GM23338 (cell line): ENCODE results near the gene KLHL36. TPM values are rescaled to one million over a fixed set of nuclear protein-coding genes. Genes with fewer than 3 reads are reported as not detected.

Source experiments
- ATAC-seq: fragments of 200-7000 bp; cut with Tn5 transposase; 3 replicates; pipeline ENCODE4 v1.9.1; 2020
- DNase-seq: peaks from one replicate; pipeline ENCODE4 v3.0.0-alpha.2; 2015; ENCODE audit warnings: low spot score
- H2AFZ ChIP-seq: fragments of 200-600 bp; sonication (generic); 2 replicates; pipeline ENCODE4 v1.8.0; 2016; ENCODE audit warnings: antibody characterized with exemption, mild to moderate bottlenecking, moderate library complexity
- H3F3A ChIP-seq: fragments of 200-600 bp; sonication (generic); replicated peaks from 2 replicates; pipeline ENCODE4 v1.8.0; 2017; ENCODE audit warnings: antibody characterized with exemption, mixed run types, low read depth
- H3K27ac ChIP-seq: fragments of 200-600 bp; sonication (generic); 2 replicates; pipeline ENCODE4 v1.6.1; 2016; ENCODE audit warnings: low read depth
- H3K27me3 ChIP-seq: fragments of 200-600 bp; sonication (generic); 2 replicates; pipeline ENCODE4 v1.8.0; 2016; ENCODE audit warnings: mild to moderate bottlenecking, mixed run types, moderate library complexity; ENCODE audit not compliant: insufficient read depth
- H3K36me3 ChIP-seq: fragments of 200-600 bp; sonication (generic); 2 replicates; pipeline ENCODE4 v1.8.0; 2016; ENCODE audit warnings: mild to moderate bottlenecking; ENCODE audit not compliant: insufficient read depth
- H3K4me1 ChIP-seq: fragments of 200-600 bp; sonication (generic); 2 replicates; pipeline ENCODE4 v1.8.0; 2016; ENCODE audit warnings: mild to moderate bottlenecking, moderate library complexity; ENCODE audit not compliant: insufficient read depth
- H3K4me2 ChIP-seq: fragments of 200-600 bp; sonication (generic); 2 replicates; pipeline ENCODE4 v1.7.1; 2017; ENCODE audit warnings: mixed run types
- H3K4me3 ChIP-seq: fragments of 200-600 bp; sonication (generic); 2 replicates; pipeline ENCODE4 v1.6.1; 2016; ENCODE audit warnings: mixed run types
- H3K79me2 ChIP-seq: fragments of 200-600 bp; sonication (generic); replicated peaks from 2 replicates; pipeline ENCODE4 v1.8.0; 2017; ENCODE audit warnings: mild to moderate bottlenecking; ENCODE audit not compliant: insufficient read depth
- H3K9me2 ChIP-seq: fragments of 200-600 bp; sonication (generic); 2 replicates; pipeline ENCODE4 v1.8.0; 2017; ENCODE audit not compliant: insufficient read depth
- H4K20me1 ChIP-seq: fragments of 200-600 bp; sonication (generic); replicated peaks from 2 replicates; pipeline ENCODE4 v1.8.0; 2017; ENCODE audit warnings: mild to moderate bottlenecking; ENCODE audit not compliant: insufficient read depth
- H3K27ac Mint-ChIP-seq: 2 replicates; pipeline ENCODE4 v1.8.0; 2020; ENCODE audit warnings: inconsistent platforms, mild to moderate bottlenecking, moderate library complexity, mixed read lengths
- H3K27me3 Mint-ChIP-seq: 3 replicates; pipeline ENCODE4 v1.8.0; 2022; ENCODE audit warnings: low read depth, mild to moderate bottlenecking, moderate library complexity, mixed read lengths, inconsistent platforms; ENCODE audit not compliant: insufficient read depth, poor library complexity
- H3K36me3 Mint-ChIP-seq: 3 replicates; pipeline ENCODE4 v1.8.0; 2021; ENCODE audit warnings: low read depth, mild to moderate bottlenecking, inconsistent platforms, moderate library complexity, mixed read lengths
- H3K4me1 Mint-ChIP-seq: 3 replicates; pipeline ENCODE4 v1.8.0; 2020; ENCODE audit warnings: mild to moderate bottlenecking, inconsistent platforms, mixed read lengths
- H3K4me3 Mint-ChIP-seq: 3 replicates; pipeline ENCODE4 v1.8.0; 2021; ENCODE audit warnings: moderate library complexity, mild to moderate bottlenecking, inconsistent platforms, mixed read lengths
- H3K9me3 Mint-ChIP-seq: 3 replicates; pipeline ENCODE4 v1.8.0; 2020; ENCODE audit warnings: moderate library complexity, mild to moderate bottlenecking, inconsistent platforms, mixed read lengths
- CREB1 ChIP-seq: fragments of 250-450 bp; sonication (Bioruptor Pico); IDR thresholded peaks from 2 replicates; pipeline ENCODE4 v1.5.0; 2020; ENCODE audit warnings: low read depth, mild to moderate bottlenecking, moderate library complexity
- EZH2phosphoT487 ChIP-seq: fragments of 200-600 bp; sonication (generic); IDR thresholded peaks from one replicate; pipeline ENCODE4 v1.8.1; 2018; ENCODE audit warnings: antibody characterized with exemption; ENCODE audit not compliant: unreplicated experiment
- JUNB ChIP-seq: IDR thresholded peaks from one replicate; pipeline ENCODE4 v1.6.1; 2016; ENCODE audit warnings: antibody characterized with exemption; ENCODE audit not compliant: unreplicated experiment
- NANOG ChIP-seq: IDR thresholded peaks from 2 replicates; pipeline ENCODE4 v1.6.1; 2016; ENCODE audit warnings: antibody characterized with exemption, borderline replicate concordance
- POLR2AphosphoS5 ChIP-seq: IDR thresholded peaks from 2 replicates; pipeline ENCODE4 v1.6.1; 2016; ENCODE audit warnings: antibody characterized with exemption, low read depth
- STAT1 ChIP-seq: IDR thresholded peaks from one replicate; pipeline ENCODE4 v1.6.1; 2016; ENCODE audit warnings: antibody characterized with exemption; ENCODE audit not compliant: unreplicated experiment
- ZNF114 ChIP-seq: fragments of 250-450 bp; sonication (Bioruptor Pico); IDR thresholded peaks from 2 replicates; pipeline ENCODE4 v1.5.0; 2020; ENCODE audit warnings: mild to moderate bottlenecking, moderate library complexity
- ZNF331 ChIP-seq: fragments of 250-450 bp; sonication (Bioruptor Pico); IDR thresholded peaks from 2 replicates; pipeline ENCODE4 v1.5.0; 2020; ENCODE audit warnings: low read depth, mild to moderate bottlenecking, moderate library complexity
- ZNF462 ChIP-seq: fragments of 250-450 bp; sonication (Bioruptor Pico); IDR thresholded peaks from 2 replicates; pipeline ENCODE4 v1.5.0; 2020; ENCODE audit warnings: mild to moderate bottlenecking, moderate library complexity
- polyA plus RNA-seq: library from polyadenylated mRNA; unstranded; fragments of >200 nt; fragmentation: Nextera tagmentation; extraction: Ambion mirVana; gene quantifications from 2 replicates; pipeline ENCODE4 v1.2.1, GENCODE V29; 2016
- total RNA-seq: library from RNA; depleted of rRNA; stranded (reverse); fragments of >200 nt; shearing (Covaris generic); gene quantifications from 2 replicates; pipeline ENCODE4 v1.2.3, GENCODE V29; 2014
- TF ChIP-seq, protein P1 (sequence below): IDR thresholded peaks from one replicate; pipeline ENCODE4 v1.6.1; 2018; ENCODE audit warnings: antibody characterized with exemption; ENCODE audit not compliant: unreplicated experiment

The KLHL36 gene
- total and polyA plus RNA-seq, 2 experiments from 2014 or later = 13.4 to 70.4 TPM

DNA sequence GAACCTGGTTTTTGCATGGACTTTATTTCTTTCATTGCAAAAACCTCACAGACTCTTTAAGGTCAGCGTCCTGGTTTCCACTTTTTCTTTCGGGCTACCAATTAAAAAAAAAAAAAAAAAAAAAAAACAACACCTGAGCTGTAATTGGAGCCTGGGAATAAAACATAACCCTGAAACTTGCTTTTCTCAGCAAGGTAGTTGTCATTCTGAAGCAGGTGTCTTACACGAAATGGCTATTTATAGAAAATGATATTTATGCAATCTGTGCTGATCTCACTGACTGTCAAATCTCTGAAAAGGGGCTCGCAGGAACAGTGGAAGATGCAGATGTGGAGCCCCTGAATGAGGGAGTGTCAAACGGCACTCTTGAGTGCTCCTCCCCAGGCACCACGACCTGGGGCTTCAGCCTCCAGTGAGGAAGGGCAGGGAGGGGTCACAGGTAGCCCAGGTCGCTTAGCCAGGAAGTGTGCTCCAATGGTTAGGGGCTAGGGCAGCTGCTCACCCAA, 20.0 kb upstream of the KLHL36 start (continued):
- TF ChIP-seq ZNF462 = no peak
- TF ChIP-seq EZH2phosphoT487 = no peak
- no peak for TF ChIP-seq CREB1 (CRISPR knock-in tag)
- no peak for TF ChIP-seq JUNB
- no peak for TF ChIP-seq ZNF331

GRCh38 chr16:84629580-84629979, 18.7 kb upstream of the KLHL36 start:
- H3K36me3 ChIP-seq = no peaks in the 10 kb centered on the region
- Mint-ChIP-seq H3K4me1 (peaks cover 14% of the 10 kb centered on the region), H3K4me3 (no peak overlapping the region), H3K27me3 (no peaks in the 10 kb centered on the region), H3K36me3 (no peaks in the 10 kb centered on the region), H3K27ac (no peak overlapping the region), H3K9me3 (no peaks in the 10 kb centered on the region)
- peak; percentile 34 for DNase-seq
- H3K9me2 ChIP-seq = no peaks in the 10 kb centered on the region
- H3K27ac ChIP-seq = no peak overlapping the region
- no peak overlapping the region for H3K4me2 ChIP-seq
- H3K4me3 ChIP-seq = no peak overlapping the region
- H4K20me1 ChIP-seq = no peaks in the 10 kb centered on the region
- H3F3A ChIP-seq = no peaks in the 10 kb centered on the region
- TF ChIP-seq NANOG (no peak), CREB1 (CRISPR knock-in tag) (no peak), ZNF114 (CRISPR knock-in tag) (no peak), POLR2AphosphoS5 (no peak), STAT1 (no peak), JUNB (no peak), ZNF331 (no peak)
- TF ChIP-seq, protein P1, sequence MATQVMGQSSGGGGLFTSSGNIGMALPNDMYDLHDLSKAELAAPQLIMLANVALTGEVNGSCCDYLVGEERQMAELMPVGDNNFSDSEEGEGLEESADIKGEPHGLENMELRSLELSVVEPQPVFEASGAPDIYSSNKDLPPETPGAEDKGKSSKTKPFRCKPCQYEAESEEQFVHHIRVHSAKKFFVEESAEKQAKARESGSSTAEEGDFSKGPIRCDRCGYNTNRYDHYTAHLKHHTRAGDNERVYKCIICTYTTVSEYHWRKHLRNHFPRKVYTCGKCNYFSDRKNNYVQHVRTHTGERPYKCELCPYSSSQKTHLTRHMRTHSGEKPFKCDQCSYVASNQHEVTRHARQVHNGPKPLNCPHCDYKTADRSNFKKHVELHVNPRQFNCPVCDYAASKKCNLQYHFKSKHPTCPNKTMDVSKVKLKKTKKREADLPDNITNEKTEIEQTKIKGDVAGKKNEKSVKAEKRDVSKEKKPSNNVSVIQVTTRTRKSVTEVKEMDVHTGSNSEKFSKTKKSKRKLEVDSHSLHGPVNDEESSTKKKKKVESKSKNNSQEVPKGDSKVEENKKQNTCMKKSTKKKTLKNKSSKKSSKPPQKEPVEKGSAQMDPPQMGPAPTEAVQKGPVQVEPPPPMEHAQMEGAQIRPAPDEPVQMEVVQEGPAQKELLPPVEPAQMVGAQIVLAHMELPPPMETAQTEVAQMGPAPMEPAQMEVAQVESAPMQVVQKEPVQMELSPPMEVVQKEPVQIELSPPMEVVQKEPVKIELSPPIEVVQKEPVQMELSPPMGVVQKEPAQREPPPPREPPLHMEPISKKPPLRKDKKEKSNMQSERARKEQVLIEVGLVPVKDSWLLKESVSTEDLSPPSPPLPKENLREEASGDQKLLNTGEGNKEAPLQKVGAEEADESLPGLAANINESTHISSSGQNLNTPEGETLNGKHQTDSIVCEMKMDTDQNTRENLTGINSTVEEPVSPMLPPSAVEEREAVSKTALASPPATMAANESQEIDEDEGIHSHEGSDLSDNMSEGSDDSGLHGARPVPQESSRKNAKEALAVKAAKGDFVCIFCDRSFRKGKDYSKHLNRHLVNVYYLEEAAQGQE = no peak
- H3K4me1 ChIP-seq = peaks cover 5% of the 10 kb centered on the region; the same call in 1 of the 2 replicates
- no peaks in the 10 kb centered on the region for H3K79me2 ChIP-seq
- H3K27me3 ChIP-seq = no peaks in the 10 kb centered on the region
- peak; percentile 76 for ATAC-seq
- peak overlapping the region; percentile 97 for H2AFZ ChIP-seq
